Subcutaneous abdominal adipose tissue (tissue), 5 donors: ENCODE data around the gene RDH5.
"Not testable (repeated sequence)": the region's sequence is repeated elsewhere in the genome, so short reads cannot be mapped to it uniquely, and the experiment has no call there.

Experiments used
- H3K27ac ChIP-seq: one replicate; pipeline ENCODE4 v1.7.0; 2013; ENCODE audit warnings: low read depth, mild to moderate bottlenecking, inconsistent platforms, low read length, moderate library complexity
- H3K27me3 ChIP-seq, 5 donors: one replicate each; pipeline ENCODE4 v1.7.0; 2013; ENCODE audit warnings: low read length in 5 of 5, inconsistent platforms in 1 of 5; ENCODE audit not compliant: control insufficient read depth in 5 of 5, insufficient read depth in 4 of 5
- H3K36me3 ChIP-seq, 5 donors: one replicate each; pipeline ENCODE4 v1.7.0; 2013; ENCODE audit warnings: low read length in 5 of 5; ENCODE audit not compliant: control insufficient read depth in 5 of 5, insufficient read depth in 5 of 5
- H3K4me1 ChIP-seq, 5 donors: one replicate each; pipeline ENCODE4 v1.7.0; 2013; ENCODE audit warnings: low read length in 5 of 5, mild to moderate bottlenecking in 3 of 5, moderate library complexity in 1 of 5; ENCODE audit not compliant: control insufficient read depth in 5 of 5, insufficient read depth in 5 of 5
- H3K4me3 ChIP-seq, 5 donors: one replicate each; pipeline ENCODE4 v1.7.0; 2013; ENCODE audit warnings: low read length in 5 of 5, low read depth in 1 of 5
- H3K9ac ChIP-seq, 5 donors: one replicate each; pipeline ENCODE4 v1.7.0; 2013; ENCODE audit warnings: low read length in 5 of 5, mild to moderate bottlenecking in 4 of 5, moderate library complexity in 3 of 5
- H3K9me3 ChIP-seq, 5 donors: one replicate each; pipeline ENCODE4 v1.7.0; 2013; ENCODE audit warnings: low read length in 5 of 5; ENCODE audit not compliant: control insufficient read depth in 5 of 5
- donor health status: healthy.
- donor health status: healthy.
- donor health status: healthy.
- donor health status: healthy.
- donor health status: healthy.

Gene RDH5

DNA sequence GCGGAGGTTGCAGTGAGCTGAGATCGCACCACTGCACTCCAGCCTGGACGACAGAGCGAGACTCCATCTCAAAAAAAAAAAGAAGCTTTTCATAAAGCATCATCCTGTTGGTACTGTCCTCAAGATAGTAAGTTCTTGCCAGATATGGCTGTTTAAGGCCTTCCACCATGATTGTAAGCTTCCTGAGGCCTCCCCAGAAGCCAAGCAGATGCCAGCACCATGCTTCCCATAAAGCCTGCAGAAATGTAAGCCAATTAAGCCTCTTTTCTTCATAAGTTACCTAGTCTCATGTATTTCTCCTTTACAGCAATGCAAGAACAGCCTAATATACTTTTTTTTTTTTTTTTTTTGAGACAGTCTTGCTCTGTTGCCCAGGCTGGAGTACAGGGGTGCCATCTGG lies 38.4 kb downstream of the RDH5 start:
- not testable (repeated sequence) for H3K9me3 ChIP-seq, H3K27ac ChIP-seq, H3K27me3 ChIP-seq, H3K4me1 ChIP-seq, H3K9ac ChIP-seq, H3K4me3 ChIP-seq
- H3K36me3 ChIP-seq, result peaks cover 40 to 82% (median 57%) of the 10 kb centered on the region in 5 donors

DNA sequence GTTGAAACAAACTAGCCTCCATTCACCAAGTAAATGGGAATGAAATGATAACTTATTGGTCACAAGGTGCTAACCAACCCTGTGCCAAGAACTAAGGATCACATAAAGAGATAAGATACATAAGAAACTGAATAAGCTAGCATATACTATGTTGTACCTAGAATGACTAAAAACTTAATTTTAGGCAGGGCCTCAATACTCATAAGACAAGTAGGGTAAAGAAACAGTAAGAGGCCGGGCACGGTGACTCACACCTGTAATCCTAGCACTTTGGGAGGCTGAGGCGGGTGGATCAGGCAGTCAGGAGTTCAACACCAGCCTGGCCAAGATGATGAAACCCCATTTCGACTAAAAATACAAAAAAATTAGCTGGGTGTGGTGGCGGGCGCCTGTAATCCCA lies 40.5 kb downstream of the RDH5 start:
- Histone ChIP-seq H3K4me1 (no peaks in the 10 kb centered on the region), H3K4me3 (no peak overlapping the region), H3K9me3 (no peaks in the 10 kb centered on the region), H3K27me3 (no peaks in the 10 kb centered on the region), H3K36me3 (peaks cover 26 to 64% (median 45%) of the 10 kb centered on the region in 5 donors), H3K9ac (no peak overlapping the region), H3K27ac (no peak overlapping the region)

DNA sequence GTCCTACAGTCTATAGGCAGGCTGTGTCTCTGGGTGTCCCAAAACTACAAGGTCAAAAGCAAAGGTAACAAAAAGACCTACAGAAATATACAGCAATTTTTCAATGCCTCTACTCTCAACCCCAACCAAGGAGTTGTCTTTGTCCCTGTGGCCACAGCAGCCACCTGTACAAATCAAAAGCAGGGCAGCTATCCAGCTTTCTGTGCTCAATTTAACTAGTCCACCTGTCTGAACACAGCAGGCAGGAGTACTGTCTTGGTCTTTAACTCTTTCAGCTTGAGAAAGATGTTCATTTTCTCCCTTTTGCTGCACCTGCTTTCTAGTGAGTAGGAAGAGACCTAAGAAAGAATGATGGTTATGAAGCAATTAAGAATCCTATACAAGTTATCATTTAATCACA lies 42.5 kb downstream of the RDH5 start:
- H3K27me3 ChIP-seq, result no peaks in the 10 kb centered on the region
- no peak overlapping the region for H3K4me3 ChIP-seq
- no peak overlapping the region for H3K9ac ChIP-seq
- H3K27ac ChIP-seq, result no peak overlapping the region
- H3K9me3 ChIP-seq, result no peaks in the 10 kb centered on the region
- no peaks in the 10 kb centered on the region for H3K4me1 ChIP-seq
- peaks cover 10 to 58% (median 30%) of the 10 kb centered on the region in 5 donors for H3K36me3 ChIP-seq

DNA sequence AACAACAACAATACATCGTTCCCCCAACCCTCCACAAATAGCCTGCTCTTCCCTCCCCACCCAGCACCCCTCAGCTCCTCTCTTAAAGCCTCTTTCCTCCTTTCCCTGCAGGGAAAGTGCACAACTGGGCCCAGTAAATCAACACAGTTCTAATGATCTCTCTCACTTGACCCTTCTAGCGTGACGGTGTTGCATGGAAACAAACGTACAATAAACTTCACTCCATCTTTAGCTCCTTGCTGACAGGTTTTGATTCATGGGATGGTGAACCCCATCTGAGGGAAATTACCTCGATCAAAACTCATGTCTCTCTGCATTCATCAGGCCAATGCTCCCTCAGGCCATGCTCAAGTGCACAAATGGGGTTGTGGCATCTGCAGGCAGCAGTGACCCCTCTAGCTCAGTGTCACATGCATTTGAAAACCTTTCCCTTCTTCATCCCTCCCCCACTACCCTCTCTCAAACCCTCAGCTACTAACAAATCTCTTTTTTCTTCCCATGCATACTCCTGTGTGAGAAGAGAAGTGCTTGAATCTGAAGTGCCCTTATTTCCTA lies 45.6 kb downstream of the RDH5 start:
- peaks cover 13 to 42% (median 16%) of the 10 kb centered on the region in 5 donors for H3K36me3 ChIP-seq
- no peak overlapping the region for H3K27ac ChIP-seq
- H3K4me3 ChIP-seq, result no peak overlapping the region
- H3K27me3 ChIP-seq, result no peaks in the 10 kb centered on the region
- H3K9ac ChIP-seq, result no peak overlapping the region
- no peaks in the 10 kb centered on the region for H3K4me1 ChIP-seq
- H3K9me3 ChIP-seq, result no peaks in the 10 kb centered on the region

DNA sequence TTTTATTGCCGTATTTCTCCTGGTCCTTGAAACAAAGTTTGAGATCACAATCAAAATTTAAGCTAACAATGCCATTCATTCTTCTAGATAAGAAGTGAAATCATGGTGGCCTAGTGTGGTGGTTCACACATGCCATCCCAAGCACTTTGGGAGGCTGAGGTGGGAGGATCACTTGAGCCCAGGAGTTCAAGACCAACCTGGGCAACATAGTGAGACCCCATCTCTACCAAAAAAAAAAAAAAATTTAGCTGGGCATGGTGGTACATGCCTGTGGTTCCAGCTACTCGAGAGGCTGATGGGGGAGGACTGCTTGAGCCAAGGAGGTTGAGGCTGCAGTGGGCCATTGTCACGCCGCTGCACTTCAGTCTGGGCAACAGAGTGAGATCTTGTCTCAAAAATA lies 47.0 kb downstream of the RDH5 start:
- no peaks in the 10 kb centered on the region for H3K9me3 ChIP-seq
- H3K36me3 ChIP-seq, result peaks cover 9 to 53% (median 23%) of the 10 kb centered on the region in 5 donors
- no peak overlapping the region for H3K27ac ChIP-seq
- H3K27me3 ChIP-seq, result no peaks in the 10 kb centered on the region
- no peak overlapping the region for H3K9ac ChIP-seq
- H3K4me1 ChIP-seq, result no peaks in the 10 kb centered on the region
- H3K4me3 ChIP-seq, result no peak overlapping the region

DNA sequence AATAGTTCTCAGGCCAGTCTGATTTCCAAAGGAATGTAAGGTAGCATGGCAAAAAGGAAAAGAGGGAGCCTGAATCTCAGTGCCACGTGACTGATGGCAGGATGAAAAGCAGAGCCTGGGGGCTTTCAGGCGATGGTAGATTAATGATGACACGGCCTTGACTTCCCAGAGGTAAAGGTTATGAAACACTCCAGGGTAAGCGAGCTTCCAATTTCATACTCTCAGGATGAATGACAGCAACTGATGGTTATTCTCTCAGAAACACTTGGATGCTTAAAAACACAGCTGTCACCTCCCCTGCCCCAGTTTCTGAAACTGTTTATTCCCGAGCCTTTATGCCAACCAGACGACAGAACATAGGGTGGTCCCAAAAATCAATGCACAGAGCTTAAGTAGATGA lies 51.5 kb downstream of the RDH5 start:
- no peak overlapping the region for H3K27ac ChIP-seq
- no peaks in the 10 kb centered on the region for H3K9me3 ChIP-seq
- no peaks in the 10 kb centered on the region for H3K4me1 ChIP-seq
- H3K9ac ChIP-seq, result no peak overlapping the region
- H3K27me3 ChIP-seq, result no peaks in the 10 kb centered on the region
- H3K36me3 ChIP-seq, result peaks cover 17 to 46% (median 26%) of the 10 kb centered on the region in 5 donors
- no peak overlapping the region for H3K4me3 ChIP-seq
